ENCODE data around the gene ZBTB6.

ZBTB6 gene, protein sequence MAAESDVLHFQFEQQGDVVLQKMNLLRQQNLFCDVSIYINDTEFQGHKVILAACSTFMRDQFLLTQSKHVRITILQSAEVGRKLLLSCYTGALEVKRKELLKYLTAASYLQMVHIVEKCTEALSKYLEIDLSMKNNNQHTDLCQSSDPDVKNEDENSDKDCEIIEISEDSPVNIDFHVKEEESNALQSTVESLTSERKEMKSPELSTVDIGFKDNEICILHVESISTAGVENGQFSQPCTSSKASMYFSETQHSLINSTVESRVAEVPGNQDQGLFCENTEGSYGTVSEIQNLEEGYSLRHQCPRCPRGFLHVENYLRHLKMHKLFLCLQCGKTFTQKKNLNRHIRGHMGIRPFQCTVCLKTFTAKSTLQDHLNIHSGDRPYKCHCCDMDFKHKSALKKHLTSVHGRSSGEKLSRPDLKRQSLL

DNA sequence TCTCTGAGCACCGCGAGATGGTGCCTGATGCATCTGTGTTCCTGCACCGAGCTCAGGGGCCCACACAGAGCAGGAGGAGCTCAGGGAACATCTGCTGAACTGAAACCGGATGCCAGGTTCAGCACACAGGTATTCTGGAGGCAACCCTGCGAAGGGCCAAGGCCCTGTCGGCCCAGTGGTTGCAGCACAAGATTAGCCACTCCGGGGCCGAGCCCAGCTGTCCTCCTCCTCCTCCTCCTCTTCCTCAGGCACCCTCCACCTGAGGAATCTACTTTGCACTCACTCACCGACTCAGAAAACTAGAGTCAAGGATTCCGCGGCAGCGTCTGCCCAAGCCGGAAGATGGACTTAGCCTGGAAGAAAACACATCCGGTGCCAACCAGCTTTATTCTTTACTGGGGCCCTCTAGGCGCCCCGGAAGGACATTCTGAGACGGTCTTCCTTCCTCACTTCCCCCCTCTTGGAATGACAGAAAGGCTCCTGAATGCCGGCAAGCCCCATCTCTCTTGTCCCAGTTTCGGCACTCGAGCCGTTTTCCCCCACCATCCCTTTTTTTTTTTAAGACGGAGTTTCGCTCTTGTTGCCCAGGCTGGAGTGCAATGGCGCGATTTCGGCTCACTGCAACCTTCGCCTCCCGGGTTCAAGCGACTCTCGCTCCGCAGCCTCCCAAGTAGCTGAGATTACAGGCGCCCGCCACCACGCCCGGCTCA lies at the start of gene ZBTB6:
ZBTB6 (minus strand) TSS at position 360 of the 710 bp plus-strand sequence. CDS start 1,251 bp downstream, outside the sequence.
- DNase-seq = peak; percentile 67 to 72

DNA sequence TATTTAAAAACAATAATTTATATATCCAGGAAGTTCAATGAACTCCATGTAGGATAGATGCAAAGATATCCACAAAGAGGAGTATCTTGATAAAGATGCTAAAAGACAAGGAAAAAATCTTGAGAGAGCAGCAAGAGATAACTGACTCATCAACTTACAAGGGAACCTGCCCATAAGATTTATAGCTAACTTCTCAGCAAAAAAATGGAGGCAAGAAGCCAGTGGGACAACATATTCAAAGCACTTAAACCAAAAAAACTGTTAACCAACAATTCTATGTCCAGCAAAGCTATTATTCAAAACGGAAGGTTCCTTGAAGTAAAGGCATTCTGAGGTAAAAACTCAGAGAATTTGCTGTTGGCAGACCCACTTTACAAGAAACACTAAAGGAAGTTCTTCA lies 48.0 kb upstream of the ZBTB6 start:
- DNase-seq = no peak

DNA sequence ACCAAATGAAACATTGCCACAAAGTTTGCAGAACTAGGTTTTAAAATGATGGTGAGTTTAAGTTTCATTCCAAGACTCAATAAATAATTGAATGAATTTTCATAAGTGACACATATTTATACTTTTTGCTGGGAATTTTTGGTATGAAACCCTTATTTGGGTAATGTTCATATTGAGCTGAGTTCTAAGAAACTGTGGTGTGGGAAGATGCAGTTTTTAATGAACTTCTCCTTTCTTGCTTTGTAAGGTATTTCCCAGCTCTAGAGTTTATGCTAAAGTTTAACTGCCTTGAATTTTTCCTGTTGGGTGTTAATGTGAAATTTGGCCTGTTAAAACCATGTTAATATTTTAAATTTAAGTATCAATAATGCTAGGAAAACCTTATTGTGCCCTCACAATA lies 42.8 kb upstream of the ZBTB6 start:
- no peak for DNase-seq

DNA sequence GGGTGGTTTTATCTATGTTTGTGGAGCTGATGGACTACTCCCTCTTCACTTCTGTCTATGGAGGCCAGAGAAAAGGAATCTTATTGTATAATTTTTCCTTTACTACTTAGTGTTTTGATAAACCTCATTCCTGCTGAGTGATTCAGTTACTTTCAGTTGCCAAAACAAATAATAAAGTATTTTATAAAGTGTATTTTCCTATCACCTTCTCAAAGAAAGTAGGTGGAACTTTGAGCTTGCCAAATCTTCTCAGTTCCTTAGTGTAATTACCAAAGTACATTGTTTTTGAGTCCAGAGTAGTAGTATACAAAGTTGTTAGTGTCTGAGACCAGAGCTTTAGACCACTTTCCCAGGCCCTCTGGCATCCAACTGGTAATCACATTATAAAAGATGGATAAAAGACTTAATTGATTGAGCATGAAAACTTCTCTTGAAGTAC lies 41.1 kb upstream of the ZBTB6 start:
- no peak for DNase-seq

DNA sequence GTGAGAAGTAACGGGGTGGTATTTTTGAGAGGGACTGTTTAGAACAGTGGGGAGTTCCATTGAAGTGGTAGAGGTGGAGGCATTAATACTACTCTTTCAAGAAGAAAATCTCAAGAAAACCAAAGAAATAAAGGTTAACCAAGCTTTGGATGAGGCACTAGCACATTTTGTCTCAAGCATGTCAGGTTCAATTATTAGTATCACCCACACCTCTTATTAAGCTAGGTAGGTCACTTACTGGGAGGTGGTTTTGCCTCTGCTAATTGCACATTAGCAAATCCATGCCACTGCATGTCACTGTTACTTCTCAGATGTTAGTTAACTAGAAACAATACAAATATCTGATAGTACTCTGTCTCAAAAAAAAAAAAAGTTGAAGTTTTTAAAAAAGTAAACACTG lies 37.9 kb upstream of the ZBTB6 start:
- DNase-seq = no peak

DNA sequence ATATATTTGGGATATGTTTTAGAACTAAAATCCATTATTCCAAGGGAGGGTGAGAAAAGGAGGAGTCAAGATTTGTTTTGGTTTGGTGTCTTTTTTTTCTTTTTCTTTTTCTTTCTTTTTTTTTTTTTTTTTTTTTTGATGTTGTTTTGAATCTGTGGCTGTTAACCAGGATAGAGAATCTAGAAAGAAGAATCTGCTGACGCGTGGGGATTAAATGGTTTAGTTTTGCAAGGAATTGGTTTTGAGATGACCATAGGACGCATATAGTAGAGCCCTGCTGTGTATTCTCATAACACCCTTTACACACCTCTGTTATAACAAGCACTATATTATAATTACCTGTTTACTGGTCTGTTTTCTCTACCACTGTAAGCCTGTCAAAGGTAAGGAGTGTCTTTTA lies 37.1 kb upstream of the ZBTB6 start:
- DNase-seq = no peak

DNA sequence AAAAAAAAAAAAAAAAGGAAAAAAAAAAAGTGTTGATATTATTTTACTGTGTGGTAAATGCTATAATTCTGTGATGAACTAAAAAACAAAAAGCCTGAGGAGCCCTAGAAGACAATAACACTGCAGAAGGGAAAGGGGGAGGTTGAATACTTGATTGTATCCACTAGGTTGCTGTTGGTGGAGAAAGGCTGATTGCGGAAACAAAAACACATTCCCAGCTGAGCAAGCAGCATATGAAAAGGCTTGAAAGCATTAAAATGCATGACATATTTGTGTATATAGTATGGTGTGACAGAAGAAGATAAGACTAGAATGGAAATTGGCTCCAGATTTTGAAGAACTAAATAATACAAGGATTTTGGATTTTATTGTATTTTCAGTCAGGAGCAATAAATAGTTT lies 36.6 kb upstream of the ZBTB6 start:
- DNase-seq = no peak

DNA sequence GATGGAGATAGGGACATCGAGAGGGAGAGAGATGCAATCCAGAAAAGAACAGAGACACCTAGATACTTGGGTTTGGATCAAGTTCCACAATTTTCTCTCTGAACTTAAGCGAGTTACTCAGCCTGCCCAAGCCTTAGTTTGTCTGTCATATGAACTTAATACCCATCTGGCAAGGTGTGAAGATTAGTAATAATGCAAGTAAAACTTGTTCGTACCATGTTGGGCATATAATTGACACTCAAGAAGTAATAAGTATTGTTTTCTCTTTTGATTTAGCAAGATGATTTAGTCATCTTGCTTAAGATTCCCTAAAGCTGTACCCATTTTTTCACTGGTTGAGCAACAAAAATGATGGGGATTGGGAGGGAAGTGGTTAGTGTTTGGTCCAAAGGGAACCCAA lies 35.2 kb upstream of the ZBTB6 start:
- no peak for DNase-seq

DNA sequence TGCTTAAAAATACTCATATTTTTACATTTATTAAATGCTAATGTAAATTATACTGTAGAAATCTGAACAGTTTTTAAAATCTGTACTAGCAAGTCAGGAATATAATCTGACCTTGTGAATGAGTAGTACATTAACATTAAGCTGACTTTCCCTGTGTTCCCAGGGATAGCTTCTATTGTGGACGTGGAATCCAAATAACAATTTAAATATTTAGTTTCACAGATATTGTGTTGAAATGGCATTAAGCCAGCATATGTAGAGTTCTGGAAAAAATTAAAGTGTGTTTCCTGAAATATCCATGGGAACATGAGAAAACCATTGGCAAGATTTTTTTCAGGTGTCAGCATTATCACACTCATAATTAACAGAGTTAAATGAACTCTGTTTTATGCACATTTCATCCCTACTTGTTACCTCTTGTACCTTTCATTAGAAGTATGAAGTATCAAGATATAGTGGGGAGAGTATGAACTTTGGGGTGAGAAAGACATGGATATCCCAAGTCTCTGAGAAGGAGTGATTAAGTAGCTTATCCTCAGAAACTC lies 33.4 kb upstream of the ZBTB6 start:
- DNase-seq = no peak

DNA sequence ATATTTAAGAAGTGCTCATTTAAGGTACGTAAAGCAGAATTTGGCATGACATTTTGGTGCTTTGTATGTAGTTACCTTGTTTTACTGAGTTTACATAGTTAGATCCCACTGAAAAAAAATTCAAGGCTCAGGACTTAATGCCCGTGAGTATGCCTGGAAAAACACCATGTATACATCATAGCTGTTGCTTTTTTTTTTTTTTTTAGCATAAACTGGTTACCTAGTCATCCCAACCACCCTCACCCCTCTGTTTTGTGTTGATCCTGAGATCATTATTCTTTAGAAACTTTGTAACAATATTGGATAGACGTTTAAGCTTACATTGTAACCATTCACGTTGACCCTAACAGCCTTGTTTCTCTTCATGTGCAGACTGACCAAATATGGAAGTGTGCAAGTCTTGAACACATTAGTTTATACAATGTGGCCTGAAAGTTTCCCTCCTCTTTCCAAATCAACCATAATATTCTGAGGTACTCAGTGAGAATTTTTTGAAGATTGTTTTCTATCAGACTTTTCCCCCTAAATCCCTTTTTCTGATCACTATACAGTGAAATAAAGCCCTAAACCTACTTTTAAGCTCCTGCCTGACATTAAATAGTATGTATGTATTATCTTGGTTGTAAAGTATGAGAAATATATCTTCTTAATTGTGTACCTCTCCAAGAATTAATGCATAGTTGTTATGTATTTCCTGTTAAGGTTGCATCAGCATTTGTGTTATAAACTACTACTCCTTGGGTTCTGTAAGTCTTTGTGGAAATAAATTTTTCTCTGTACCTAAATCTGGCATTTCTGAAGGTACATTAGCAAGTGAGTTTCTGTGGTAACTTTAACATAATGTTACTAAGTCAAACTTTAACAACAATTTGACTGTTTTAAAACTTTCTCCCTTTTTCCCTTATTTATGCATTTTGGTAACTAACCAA lies 32.1 kb upstream of the ZBTB6 start:
- DNase-seq = no peak

DNA sequence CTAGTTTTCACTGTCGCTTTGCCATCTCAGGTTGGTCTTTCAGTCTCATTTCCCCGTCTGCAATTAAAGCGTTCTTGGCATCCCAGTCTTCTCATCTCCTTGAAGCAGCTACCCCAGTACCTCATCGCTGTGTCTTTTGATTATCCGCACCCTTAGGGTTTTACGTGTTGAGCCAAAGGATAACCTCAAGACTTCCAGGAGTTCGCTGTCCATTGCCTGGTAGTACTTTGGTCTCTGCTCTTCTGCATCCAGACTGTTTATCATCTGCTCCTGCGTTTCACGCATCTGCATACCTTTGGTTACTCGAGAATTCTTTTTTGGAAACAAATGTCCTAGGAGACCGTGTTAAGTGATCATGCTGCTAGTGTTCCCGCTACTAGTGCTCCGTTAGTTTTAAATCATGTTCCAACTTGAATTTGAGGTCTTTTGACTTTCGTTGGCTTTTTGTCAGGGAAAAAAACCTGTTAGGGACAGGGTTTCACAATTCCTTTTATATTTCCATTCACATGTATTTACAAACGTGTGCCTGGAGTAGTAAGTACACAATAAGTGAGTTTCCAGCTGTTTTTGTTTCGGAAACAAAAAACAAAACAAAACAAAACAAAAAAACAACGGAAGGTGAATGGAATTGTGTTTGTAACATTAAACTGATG lies 28.6 kb upstream of the ZBTB6 start:
- DNase-seq = no peak

DNA sequence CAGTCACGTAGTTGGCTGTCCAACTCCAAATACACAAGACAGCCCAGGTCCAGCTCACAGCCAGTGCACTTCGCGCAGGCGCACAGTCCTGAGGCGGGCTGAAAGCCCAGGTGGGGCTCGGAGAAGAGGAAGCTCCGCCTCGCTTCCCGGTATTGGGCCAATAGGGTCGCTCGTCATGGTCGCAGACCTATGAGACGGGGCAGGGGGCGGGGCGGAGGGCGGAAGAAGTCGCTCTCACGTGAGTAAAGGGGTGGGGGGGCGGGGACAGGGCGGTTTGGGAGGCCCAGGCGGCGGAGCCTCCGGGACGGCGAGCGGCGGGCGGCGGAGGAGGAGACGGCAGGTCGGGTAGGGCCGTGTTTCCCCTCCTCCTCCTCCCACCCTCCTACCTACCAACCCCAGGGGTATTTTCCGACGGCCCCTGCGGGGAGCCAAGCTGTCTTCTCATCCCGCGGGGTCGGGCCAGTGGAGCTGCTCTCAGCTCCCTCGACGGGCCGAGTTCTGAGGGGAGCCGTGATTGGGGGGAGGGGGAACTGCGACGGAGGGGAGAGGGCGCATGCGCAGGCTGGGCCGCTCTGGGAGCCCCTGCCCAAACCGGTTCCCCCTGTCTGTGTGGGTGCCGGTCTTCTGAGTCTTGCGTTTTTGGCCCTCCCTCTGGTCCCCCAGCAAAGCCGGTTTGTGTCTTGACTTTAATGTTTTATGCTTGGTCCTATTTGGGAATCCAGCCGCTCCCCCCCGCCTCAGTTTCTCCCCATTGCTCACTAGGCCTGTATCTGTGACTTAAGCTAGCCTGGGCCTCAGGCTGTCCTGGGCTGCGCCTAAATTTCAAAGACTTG lies 27.8 kb upstream of the ZBTB6 start, which contains the start of gene RABGAP1:
RABGAP1 (plus strand) TSS at position 272 of the 833 bp plus-strand sequence. CDS start 16,040 bp downstream, outside the sequence.
- DNase-seq = peak; percentile 99

DNA sequence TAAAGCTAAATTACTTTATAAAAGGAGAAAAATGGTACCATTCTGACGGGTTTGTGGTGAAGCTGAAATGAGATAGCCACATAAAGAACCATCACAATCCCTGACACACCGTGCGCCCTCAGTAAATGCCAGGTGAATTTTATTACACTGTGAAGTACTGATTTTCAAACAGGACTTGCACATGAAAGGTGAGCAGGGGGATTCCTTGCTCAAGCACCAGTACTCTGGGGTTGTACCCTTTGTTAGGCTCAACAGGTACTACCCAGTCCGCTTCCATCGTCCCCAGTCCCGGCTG lies 27.3 kb upstream of the ZBTB6 start:
- DNase-seq = no peak

DNA sequence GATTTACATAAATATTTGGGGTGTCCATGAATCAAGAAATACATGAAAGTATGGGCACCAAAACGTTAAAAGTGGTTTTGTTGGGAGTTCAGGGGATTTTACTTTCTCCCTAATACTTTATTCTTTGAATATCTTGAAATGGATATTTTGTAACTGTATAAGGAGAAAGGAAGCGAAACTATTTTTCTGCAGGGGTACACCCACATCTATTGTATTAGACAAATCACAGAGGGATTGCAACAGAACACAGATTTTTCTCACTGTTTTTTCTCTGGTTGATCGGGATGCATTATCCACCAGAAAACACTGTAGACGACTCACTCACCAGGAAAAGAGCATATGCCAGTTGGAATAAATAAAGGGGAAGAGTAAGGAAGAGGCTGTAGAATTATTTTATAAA lies 26.5 kb upstream of the ZBTB6 start:
- no peak for DNase-seq

DNA sequence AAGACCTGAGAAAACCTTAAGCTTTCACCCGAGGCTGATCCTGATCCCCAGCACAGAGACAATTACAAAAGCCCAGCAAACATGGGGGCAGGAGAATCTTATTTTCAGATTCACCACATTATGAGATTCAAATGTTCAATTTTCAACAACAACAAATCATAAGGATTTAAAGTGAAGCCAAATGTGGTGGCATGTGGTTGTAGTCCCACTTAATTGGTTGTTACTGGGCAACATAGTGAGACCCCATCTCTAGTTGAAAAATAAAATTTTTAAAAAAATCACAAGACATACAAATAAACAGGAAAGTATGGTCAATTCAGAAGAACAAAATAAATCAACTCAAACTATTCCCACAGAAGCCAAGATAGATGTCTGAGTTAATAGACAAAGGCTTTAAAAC lies 23.8 kb upstream of the ZBTB6 start:
- no peak for DNase-seq

DNA sequence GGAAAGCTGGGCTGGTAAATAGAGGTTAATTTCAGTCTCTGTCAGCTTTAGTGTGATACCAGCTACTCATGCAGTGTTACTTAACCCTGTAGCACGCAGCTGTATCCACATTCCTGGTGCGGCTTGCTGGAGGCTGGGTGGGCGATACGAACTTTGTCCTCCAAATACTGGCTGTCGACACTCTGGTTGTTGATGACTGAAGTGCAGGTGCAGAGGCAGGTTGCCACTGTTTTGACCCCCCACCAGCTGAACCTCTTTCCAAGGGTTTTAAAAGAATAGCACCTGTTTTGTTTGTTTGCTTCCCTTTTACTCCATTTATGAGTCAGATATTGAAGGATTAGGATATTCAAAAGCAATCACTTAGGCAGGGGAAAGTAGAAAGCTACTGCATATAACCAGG lies 23.3 kb upstream of the ZBTB6 start:
- no peak for DNase-seq

DNA sequence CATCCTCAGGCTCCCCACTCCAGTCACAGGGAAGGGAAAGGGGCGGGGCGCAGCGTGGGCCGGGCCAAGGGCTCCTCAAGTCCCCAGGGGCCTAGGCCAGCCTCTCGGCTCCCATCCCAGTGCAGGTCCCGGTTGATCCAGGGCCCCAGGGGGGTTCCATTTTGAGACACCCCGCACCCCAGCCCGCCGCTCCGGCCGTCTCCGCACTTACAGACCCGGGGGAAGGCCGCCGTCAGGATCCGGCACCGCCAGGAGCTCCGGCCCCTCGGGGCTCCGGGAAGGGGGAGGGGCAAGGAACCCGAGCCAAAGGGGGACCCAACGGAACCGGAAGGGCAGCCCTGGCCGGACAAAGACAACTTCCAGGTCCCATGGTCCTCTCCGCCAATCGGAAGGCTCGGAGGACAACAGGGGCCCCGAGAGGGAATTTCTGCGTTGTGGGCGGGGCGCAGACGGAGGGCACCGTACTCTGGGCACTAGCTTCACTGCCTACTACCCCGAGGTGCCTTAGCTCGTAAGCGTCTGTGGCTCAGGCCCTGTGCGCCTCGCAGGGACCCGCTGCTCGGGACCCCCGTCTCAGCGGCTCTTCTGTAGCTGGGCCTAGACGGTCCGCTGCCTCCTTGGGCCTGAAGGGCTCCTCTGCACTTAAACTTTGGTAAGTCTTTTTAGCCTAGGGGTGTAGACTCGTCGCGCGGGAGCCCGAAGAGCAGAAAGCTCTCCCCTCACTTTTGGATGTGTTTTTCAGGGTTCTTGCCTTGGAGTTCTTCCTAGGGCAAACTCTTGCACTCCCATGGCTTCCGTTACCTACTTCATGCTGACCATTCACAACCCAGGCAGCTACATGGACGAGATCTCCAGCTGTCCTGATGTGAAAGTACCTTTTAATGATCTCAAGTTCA lies 18.4 kb upstream of the ZBTB6 start, which contains the start of gene ZBTB26:
ZBTB26 (minus strand) TSS at position 287 of the 896 bp plus-strand sequence. CDS start 11,578 bp downstream, outside the sequence.
- DNase-seq = peak; percentile 91 to 93

DNA sequence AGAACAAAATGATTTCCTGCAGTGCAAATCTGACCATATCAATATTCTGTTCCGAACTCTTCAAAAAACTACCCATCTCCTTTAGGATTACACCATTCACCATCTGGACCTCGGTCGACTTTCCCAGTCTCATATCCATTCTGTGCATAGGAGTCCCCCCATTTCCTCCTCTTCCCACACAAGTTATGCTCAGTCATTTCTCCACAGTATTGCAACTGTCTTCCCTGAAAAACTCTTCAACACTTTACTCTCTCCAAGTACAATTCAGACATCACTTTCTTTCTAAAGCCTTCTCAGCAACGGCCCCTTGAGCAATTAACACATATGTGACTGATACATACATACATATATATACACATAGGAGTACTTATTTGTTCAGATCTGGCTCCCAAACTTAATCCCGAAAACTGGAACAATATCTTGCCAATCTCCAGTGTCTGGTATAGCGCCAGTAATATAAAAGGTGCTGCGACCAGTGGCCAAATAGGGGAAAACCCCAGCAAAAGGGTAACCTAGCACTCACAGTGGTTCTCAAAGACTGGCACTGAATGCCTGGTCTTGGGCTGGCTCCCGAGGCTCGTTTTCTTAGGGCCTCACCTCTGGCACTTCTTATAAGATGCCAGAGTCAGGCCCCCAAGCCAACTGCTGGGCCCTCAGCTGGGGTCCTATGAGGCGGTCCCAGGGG lies 17.6 kb upstream of the ZBTB6 start:
- DNase-seq = no peak

DNA sequence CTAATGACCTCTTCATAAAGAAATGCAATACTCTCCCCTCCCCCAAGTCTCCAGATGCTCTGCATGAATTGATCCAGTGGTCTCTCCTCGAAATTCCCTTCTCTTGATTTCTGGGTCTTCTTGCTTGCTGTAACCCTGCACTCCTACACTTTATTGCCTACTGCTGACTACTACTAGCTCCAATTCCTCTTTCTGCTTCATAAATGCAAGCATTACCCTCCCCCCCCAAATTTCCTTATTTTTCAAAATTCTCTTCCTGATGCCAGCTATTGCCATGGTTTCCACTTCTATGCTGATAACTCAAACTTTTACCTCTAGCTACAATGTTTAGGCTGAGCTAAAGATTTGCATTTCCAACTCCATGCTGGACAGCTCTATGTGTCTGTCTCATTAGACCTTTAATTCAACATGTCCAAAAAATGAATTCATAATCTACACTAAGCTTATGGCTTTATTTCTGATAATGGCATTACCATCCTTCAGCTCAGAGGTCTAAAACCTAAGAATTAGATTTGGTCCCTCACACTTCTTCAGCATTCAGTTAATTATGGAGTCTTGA lies 16.8 kb upstream of the ZBTB6 start:
- no peak for DNase-seq

Measured in stimulated activated CD4-positive, alpha-beta T cell treated with anti-CD3 and anti-CD28 coated beads, Interleukin-2, amount 100 ng/mL, for 24 hours (primary cell).